ENCODE measurements around the gene VPS25.

The VPS25 gene

GRCh38 chr17:42796066-42796758 is 23.0 kb downstream of the VPS25 start:
- DNase-seq = no peak

GRCh38 chr17:42797067-42798007 is 24.1 kb downstream of the VPS25 start:
- DNase-seq = no peak

- no peak for DNase-seq
Measured at GRCh38 chr17:42798011-42798382, 24.7 kb downstream of the VPS25 start.

GRCh38 chr17:42798383-42799380 is 25.4 kb downstream of the VPS25 start, which contains the start of the genes CNTD1 and COA3:
Gene CNTD1, plus strand, starts transcription at chr17:42798861. Its CDS starts 207 bp downstream, at chr17:42799068.
Gene COA3, minus strand, starts transcription at chr17:42798704. Its CDS starts 23 bp downstream, at chr17:42798681.
- DNase-seq = peak; percentile 81

GRCh38 chr17:42803074-42803883 is 30.0 kb downstream of the VPS25 start:
- DNase-seq = no peak

- no peak for DNase-seq
Measured at GRCh38 chr17:42804918-42805367, 31.7 kb downstream of the VPS25 start.

GRCh38 chr17:42806249-42806648 is 33.0 kb downstream of the VPS25 start:
- no peak for DNase-seq

- no peak for DNase-seq
Measured at GRCh38 chr17:42809250-42809649, 36.0 kb downstream of the VPS25 start.

GRCh38 chr17:42814633-42815399 is 41.6 kb downstream of the VPS25 start:
- DNase-seq = no peak

- no peak for DNase-seq
Measured at GRCh38 chr17:42817866-42818265, 44.6 kb downstream of the VPS25 start.

- no peak for DNase-seq
Measured at GRCh38 chr17:42818379-42818778, 45.1 kb downstream of the VPS25 start.

- no peak for DNase-seq
Measured at GRCh38 chr17:42819939-42820535, 46.8 kb downstream of the VPS25 start.

- DNase-seq = no peak
Measured at GRCh38 chr17:42821176-42821575, 47.9 kb downstream of the VPS25 start.

GRCh38 chr17:42827472-42827871 is 54.2 kb downstream of the VPS25 start:
- no peak for DNase-seq
